Fibroblast of the conjunctiva (primary cell): Measurements from ENCODE around the gene GARIN5B.

Source experiments
- DNase-seq: peaks from one replicate; pipeline ENCODE4 v3.0.0-alpha.2; 2010; ENCODE audit warnings: low read depth

The GARIN5B gene

DNA sequence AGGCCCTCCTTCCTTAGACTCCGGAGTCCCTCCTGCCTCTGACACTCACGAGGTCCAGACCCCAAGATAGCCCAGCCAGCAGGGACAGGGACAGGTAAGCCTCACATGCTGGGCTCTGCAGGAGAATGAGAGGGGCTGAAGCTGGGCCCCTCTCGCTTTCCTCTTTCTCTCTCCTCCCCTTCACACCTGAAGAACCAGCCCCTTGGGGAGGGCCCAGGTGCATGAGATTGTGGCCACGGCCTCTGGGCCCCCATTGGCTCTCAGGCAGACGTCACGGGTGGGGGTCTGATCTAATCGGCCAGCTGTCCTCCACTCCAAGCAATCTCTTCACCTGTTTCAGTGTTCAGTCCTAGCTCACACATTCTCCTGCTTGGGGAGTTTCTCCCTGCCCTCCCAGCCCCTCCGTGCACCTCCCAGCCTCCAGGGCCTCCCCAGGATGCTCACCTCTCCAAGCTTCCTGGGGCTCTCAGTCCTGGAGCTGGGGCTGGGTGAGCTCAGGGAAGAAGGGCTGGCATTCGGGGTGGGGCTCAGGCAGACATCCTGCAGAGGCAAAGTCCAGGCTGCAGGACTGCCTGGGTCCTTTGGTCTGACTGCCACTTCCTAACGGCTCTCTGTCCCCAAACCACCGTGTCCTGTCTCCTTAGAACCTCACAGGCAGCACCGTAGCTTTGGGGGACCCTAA, 40.7 kb downstream of the GARIN5B start:
- no peak for DNase-seq

DNA sequence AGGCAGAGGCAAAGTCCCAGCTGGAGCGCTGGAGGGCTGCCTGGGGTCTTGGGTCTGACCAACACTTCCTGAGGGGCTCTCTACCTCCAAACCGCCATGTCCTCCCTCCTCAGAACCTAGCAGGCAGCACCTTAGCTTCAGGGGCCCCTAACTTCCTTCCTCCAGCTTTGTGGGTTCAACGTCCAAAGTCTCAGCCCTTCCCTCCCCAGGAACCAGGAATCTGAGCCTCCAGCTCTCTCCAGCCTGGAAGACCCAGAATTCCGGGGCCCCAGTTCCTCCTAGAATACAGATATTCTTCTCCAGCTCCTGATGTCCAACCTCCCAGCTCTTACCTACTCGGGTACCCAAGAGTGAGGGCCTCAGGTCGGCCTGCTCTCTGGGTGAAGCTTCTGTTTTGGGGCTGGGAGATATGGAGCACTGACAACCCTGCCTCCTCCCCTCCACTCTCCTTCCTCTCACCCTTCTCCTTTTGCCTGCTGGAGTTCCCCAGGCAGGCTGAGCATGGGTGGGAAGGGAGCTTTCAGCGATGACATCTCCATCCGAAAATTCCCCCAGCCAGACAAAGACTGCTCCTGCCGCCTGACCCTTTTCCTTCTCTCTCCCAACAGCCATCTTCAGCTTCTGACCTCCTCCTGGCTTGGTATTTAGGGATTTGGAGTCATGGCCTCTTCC, 41.5 kb downstream of the GARIN5B start:
- no peak for DNase-seq

DNA sequence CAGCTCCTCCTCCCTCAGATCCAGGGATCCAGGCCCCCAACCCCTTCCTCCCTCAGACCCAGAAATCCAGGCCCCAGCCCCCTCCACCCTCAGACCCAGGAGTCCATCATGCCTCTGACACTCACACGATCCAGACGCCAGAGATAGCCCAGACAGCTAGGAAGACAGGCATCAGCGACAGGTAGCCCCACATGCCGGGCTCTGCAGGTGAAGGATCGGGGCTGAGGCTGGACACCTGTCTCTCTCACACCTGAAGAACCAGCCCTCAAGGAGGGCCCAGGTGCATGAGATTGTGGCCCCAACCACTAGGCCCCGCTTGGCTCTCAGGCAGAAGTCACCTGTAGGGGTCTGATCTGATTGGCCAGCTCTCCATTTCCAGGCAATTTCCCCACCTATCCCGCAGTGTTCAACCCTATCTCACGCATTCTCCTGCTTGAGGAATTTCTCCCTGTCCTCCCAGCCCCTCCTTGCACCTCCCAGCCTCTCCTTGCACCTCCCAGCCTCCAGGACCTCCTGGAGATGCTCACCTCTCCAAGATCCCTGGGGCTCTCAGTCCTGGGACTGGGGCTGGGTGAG, 42.1 kb downstream of the GARIN5B start:
- DNase-seq: no peak

DNA sequence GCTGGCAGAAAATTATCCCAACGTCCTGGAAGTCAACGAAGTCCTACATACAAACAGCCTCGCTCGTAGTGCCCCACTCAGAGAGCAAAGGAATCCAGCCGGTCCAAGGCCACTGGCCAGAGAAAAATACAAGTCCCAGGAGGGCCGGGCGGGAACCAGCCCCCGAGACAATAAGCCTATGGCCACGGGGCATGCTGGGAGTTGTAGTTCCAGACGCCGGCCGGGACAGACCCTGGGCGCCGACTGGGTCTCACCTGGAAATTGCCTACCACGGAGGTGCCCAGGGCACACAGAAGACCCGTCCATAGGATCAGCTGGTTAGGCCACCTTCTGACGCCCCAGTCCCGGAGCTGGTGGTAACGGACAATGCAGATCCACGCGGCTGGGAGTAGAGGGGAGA, 43.3 kb downstream of the GARIN5B start:
- no peak for DNase-seq

DNA sequence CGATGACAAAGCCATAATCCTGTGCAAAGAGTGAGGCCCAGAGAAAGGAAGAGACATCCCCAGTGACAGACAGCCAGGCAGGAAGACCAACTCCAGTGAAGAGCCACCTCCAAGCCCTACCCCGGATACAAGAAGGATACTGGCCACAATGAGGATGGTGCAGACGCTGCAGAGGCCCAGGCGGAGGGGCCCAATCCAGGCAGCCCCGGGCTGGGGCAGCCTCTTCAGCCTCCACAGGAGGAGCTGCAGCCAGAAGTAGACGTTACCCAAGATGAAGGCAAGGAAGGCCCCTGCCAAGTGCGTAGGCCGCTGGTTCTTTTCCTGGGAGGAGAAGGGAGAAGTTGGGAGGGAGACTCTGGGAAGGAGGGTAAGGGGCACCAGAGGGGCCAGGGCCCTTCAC, 46.4 kb downstream of the GARIN5B start:
- no peak for DNase-seq

DNA sequence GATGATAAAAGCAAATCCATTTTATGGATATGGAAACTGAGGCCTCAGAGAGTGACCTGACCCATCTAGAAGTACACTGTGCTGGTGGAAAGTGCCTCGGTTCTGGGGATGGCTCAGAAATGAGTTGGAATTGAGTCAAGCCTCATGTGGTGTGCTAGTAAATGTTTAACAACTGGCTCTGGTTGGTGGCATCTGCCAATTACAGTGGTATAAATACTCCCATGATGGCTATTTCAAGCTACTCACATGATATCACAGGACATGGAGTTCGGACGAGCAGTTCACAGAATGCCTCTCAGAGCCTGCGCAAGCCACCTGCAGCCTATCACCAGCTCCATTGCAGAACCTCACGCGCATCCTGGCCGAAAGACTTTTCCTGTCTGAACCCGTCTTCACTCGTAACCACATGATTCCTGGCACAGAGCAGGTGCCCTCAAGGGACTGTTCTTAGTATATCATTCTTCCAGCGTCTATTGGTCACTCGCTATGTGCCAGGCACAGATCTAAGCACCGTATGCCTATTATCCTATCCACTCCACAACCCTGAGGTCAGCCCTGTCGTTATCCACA, 47.0 kb downstream of the GARIN5B start:
- no peak for DNase-seq

DNA sequence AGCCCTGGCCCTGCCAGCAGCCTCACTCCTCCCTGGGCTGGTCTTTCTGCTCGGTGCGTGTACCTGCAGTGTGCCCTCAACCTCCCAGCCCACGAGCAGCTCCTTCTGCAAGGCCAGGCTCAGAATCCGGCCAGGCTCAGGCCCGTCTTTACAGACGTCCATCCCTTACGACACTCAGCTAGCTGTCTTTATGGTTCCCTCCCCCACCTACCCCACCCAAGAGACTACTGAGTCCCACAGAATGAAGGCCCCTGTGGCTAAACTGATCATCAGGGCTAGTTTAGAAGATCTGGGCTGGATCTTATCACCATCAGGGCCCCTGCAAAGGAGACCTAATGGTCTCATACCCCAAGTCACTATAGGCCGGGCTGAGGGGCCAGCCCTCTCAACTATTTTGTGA, 48.7 kb downstream of the GARIN5B start:
- DNase-seq: no peak

DNA sequence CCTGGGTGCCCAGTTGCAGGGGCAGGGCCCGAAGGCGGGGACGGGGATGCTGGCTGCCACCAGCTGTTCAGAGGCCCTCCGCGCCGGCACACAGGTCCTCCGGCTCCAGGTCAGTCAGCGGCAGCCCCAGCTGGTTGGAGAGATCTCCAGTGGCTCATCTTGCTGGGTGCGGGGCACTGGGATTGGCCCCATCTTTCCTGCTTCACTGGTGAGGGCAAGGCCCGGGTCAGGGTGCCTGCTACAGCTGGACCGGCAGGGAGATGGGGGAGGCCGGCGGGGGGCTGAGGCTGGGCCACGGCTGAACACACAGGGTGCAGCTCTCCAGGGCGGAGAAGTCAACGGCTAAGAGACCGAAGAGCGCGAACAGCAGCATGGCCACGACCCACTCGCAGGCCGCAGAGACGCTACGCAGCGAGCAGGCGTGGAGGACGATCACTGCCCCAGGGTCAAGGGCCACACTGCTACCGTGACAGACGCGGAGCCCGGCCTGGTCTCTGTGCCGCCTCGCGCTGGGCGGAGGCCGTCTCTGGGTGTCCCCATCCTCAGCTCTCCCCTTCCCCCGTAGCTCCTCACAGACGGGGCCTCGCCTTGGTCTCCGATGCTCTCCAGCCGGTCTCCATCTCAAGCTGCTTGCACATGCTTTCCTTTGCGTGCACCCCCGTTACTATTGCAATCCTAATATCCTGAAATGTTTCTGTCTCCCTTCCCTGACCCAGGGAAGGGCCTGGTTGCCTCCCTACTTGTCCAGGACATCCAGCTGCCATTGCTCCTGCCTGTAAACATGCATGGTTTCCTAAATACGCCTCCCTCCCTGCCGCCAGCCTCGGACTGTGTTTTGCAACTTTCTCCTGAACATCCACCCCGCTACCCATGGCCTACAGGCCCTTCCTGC, 50.2 kb downstream of the GARIN5B start:
- no peak for DNase-seq

DNA sequence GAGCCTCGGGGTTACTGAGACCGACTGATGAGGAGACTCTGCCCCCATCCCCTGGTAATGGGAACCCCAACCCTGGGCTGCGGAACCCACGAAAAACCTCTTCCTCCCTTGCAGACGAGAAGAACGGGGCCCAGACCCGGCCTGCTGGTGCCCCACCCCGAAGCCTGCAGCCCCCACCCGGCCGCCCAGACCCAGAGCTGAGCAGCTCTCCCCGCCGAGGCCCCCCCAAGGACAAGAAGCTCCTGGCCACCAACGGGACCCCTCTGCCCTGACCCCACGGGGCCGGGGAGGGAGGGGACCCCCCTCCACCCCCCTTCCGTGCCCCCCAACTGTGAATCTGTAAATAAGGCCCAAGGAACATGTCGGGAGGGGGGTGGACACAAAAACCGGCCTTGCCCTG, 51.3 kb downstream of the GARIN5B start:
- DNase-seq: no peak

DNA sequence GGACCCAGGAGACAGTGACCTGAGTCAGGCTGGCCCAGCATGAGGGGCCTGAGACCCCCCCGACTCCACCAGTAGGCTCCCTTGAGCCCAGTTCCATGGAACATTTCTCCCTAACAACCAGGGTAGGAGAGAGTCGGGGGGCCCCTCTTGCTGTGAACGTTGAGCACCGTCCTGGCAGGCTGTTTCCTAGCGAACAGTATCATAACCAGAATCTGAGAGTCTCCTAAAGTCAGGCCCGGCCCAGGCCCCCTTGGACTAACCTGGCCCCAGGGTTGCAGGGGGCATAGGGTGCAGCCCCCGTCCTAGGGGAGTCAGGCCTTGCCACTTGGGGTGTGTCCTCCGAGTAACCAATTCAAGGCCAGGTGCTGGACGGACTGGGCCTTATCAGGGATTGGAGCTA, 51.7 kb downstream of the GARIN5B start:
- DNase-seq: no peak

DNA sequence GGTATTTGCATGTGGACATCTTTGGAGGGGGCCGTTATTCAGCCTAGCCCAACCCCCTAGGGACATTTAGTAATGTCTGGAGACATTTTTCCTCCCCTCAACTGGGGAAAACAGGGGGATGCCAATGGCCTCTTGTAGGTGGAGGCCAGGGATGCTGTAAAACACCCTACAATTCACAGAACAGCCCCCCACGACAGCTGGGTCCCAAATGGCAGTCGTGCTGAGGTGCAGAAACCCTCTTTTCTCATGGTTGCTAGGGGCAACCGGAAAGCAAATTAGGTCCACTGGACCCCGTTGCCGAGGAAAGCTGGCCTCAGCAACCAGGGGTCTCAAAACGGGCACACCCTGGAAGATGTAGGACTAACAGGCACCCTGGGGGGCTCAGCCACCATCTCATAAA, 52.6 kb downstream of the GARIN5B start:
- DNase-seq: no peak

DNA sequence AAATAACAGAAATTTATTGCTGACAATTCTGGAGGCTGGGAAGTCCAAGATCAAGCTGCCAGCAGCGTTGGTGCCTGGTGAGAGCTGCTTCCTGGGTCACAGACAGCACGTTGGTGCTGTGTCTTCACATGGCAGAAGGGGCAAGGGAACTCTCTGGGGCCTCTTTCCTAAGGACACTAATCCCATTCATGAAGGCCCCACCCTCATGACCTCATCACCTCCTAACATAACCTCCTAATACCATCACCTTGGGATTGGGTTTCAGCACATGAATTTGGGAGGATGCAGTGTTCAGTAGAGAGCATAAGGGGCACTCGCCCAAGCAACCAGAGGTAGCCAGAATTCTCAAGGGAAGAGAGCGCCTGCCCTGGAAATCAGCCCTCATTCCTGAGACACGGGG, 53.6 kb downstream of the GARIN5B start:
- DNase-seq: no peak

DNA sequence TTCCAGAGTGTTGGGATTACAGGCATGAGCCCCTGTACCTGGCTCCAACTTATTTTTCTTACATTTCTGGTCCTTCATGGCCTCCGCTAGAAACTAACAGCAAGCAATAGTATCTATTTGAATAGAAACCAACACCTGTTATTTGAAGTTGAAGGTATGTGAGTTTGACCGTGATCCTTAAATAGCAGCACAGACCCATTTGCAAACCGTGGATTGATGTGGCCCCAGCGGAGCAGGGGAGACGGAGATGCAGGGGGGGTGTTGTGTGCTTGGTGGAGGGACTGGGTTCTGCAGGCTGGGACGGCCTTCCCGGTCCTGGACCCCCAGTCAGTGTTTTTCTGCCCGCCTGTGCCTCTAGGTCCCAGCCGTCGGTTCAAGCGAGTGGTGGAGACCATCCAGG, 54.8 kb downstream of the GARIN5B start:
- no peak for DNase-seq

DNA sequence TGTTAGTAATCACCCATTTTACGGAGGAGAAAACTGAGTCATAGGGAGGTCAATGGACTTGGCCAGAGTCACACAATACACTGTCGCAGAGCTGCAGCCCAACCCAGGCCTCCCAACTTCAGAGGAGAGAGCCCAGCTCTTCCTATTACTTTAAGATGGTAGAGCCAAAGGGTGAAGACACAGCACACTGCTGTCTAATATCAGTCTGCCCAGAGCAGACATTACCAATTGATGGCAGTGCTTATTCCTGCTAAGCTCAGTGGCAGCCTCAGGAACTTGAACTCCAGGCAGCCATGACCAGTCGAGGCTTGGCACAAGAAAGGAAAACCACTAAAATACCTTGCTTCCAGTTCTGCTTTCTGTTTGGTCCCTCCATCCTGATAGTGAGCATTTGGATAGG, 56.3 kb downstream of the GARIN5B start:
- no peak for DNase-seq

DNA sequence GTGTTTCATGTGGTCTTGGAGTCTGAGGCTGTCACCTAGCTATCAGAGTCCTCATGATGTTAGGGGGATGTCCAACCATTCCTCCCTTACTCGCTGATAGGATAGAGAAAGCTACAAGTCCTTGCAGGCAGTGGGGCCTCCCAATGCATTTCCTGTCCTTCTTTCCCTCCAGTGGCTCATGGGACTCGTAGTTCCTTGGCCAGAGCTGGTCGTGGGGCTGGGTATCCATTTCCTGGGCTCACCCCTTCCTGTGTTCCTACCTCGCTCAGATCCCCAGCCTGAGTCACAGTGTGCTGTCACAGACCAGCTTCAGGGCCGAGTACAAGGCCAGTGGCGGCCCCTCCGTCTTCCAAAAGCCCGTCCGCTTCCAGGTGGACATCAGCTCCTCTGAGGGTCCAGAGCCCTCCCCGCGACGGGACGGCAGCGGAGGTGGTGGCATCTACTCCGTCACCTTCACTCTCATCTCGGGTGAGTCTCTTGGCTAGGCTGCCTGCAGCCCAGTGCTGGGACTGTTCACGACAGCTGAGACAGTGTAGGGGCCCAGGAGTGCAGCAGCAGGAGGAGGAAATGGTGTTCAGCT, 57.0 kb downstream of the GARIN5B start:
- DNase-seq: no peak

DNA sequence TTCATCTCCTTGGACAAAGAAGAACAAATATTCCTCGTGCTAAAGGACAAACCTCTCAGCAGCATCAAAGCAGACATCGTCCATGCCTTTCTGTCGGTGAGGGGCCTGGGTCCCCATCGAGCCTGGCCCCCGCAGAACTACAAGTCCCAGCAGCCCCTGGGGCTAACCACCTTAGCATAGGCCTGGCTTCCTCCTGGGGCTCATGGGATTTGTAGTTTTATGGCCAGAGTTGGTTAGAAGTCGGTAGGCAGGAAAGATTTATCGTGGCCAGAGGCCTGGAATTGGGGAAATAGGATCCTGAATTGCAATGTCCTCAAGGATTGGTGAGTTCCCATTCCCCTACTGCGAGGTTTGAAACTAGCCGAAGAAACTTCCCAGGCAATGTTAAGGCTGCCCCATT, 57.6 kb downstream of the GARIN5B start:
- DNase-seq: no peak

DNA sequence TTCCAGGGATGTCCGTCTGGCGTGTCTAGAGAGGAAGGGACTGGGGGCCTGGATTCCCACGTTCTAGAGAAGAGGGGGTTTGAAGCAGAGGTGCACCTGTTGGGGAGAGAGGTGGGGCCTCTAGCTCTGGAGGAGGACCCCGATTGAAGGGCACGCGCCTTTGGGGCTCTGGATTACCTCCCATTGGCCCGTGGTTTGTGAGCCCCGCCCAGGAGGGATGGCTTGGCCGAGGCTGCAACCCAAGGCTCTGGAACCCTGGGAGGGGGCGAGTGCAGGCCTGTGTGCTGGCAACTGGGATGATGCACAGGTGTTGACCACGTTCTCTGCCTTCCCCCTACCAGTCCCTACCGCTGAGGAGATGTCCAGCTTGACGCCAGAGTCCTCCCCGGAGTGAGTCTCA, 58.1 kb downstream of the GARIN5B start:
- DNase-seq: no peak
